Fibroblast of villous mesenchyme (primary cell): ENCODE results near the gene PARVG. TPM values are rescaled to one million over a fixed set of nuclear protein-coding genes. Genes with fewer than 3 reads are reported as not detected.

Experiments
- DNase-seq: peaks from one replicate; pipeline ENCODE4 v3.0.0-alpha.2; 2010; ENCODE audit warnings: low read depth
- H3K4me3 ChIP-seq: 2 replicates; pipeline ENCODE4 v1.5.1; 2011; ENCODE audit warnings: low read depth, mild to moderate bottlenecking, low read length
- total RNA-seq: library from RNA; depleted of rRNA; stranded (reverse); fragments of >200 nt; gene quantifications from 2 replicates; pipeline ENCODE4 v1.2.3, GENCODE V29; 2012
- TF ChIP-seq, protein P1 (sequence below): IDR thresholded peaks from 2 replicates; pipeline ENCODE4 v1.5.1; 2012; ENCODE audit warnings: low read depth, mild to moderate bottlenecking, low read length; ENCODE audit not compliant: insufficient read depth

Gene PARVG
- total RNA-seq, 1 donor = not detected

DNA sequence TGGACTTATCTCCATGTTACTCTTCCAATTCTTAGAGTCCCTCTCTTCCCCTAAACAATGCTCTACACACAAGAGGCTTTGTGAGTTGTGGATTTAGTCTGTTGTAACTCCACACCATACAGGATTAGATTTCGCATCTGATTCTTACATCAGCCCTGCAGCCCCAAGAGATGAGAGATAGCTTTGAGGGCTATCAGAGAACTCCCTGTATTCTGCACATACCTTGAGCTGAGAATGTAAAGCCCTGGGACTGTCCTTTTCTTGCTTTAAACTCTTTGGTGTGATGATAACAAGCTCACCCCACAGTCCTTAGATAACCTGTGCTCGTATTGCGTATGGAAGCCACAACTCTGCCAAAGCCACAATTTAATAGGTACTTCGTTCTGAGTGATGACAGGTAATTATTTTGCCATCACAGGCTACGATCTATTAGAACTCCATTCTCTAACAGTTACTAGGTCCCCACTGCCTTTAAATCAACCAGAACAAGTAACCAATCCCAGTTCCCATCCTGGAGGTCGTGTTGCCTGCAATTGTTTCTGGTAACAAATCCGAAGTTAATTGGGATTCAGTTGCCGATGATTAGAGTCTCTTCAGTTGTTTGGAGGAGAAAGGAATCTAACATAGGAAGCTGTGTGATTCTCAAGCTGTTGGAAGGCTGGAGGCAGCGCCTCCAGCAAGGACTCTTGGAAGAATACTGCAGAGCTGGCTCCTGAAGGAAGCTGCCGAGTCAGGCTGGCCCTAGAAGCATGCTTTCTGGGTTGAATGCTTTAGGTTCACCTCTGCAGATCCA, 1.3 kb upstream of the PARVG start:
- TF ChIP-seq, protein P1, sequence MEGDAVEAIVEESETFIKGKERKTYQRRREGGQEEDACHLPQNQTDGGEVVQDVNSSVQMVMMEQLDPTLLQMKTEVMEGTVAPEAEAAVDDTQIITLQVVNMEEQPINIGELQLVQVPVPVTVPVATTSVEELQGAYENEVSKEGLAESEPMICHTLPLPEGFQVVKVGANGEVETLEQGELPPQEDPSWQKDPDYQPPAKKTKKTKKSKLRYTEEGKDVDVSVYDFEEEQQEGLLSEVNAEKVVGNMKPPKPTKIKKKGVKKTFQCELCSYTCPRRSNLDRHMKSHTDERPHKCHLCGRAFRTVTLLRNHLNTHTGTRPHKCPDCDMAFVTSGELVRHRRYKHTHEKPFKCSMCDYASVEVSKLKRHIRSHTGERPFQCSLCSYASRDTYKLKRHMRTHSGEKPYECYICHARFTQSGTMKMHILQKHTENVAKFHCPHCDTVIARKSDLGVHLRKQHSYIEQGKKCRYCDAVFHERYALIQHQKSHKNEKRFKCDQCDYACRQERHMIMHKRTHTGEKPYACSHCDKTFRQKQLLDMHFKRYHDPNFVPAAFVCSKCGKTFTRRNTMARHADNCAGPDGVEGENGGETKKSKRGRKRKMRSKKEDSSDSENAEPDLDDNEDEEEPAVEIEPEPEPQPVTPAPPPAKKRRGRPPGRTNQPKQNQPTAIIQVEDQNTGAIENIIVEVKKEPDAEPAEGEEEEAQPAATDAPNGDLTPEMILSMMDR = no peak
- DNase-seq = no peak
- H3K4me3 ChIP-seq = no peak overlapping the region

- no peak for DNase-seq
- H3K4me3 ChIP-seq = no peak overlapping the region
- TF ChIP-seq, protein P1 = no peak
These were observed 578 bp upstream of the PARVG start for GRCh38 chr22:44179989-44180705.

- no peak overlapping the region for H3K4me3 ChIP-seq
- TF ChIP-seq, protein P1 = no peak
- DNase-seq = no peak
These were observed 547 bp downstream of the PARVG start for GRCh38 chr22:44181033-44181911.

- TF ChIP-seq, protein P1 = no peak
- H3K4me3 ChIP-seq = no peak overlapping the region
- DNase-seq = no peak
These were observed 1.3 kb downstream of the PARVG start for GRCh38 chr22:44181912-44182587.

- no peak overlapping the region for H3K4me3 ChIP-seq
- DNase-seq = no peak
- TF ChIP-seq, protein P1 = no peak
These were observed 2.0 kb downstream of the PARVG start for GRCh38 chr22:44182588-44183286.

GRCh38 chr22:44183287-44183588, 2.5 kb downstream of the PARVG start:
- TF ChIP-seq, protein P1 = no peak
- H3K4me3 ChIP-seq = no peak overlapping the region
- DNase-seq = no peak
